Mammary epithelial cell (primary cell): Measurements from ENCODE around the gene PRR4.

ENCODE experiments used
- EZH2 ChIP-seq: IDR thresholded peaks from 2 replicates; pipeline ENCODE4 v1.6.1; 2012; ENCODE audit warnings: low read length, inconsistent platforms, borderline replicate concordance
- TF ChIP-seq, protein P1 (sequence below), 2 donors: IDR thresholded peaks in 1 of 2; conservative IDR thresholded peaks in 1 of 2; 2 replicates each; pipeline ENCODE4 v1.5.1; 2011 to 2012; ENCODE audit warnings: inconsistent platforms in 2 of 2, low read length in 2 of 2, mild to moderate bottlenecking in 2 of 2, control low read depth in 1 of 2, low read depth in 1 of 2; ENCODE audit not compliant: insufficient read depth in 1 of 2; ENCODE audit errors: extremely low read depth in 1 of 2

GRCh38 chr12:10873378-10873777, 24.1 kb upstream of the PRR4 start:
- TF ChIP-seq, protein P1, sequence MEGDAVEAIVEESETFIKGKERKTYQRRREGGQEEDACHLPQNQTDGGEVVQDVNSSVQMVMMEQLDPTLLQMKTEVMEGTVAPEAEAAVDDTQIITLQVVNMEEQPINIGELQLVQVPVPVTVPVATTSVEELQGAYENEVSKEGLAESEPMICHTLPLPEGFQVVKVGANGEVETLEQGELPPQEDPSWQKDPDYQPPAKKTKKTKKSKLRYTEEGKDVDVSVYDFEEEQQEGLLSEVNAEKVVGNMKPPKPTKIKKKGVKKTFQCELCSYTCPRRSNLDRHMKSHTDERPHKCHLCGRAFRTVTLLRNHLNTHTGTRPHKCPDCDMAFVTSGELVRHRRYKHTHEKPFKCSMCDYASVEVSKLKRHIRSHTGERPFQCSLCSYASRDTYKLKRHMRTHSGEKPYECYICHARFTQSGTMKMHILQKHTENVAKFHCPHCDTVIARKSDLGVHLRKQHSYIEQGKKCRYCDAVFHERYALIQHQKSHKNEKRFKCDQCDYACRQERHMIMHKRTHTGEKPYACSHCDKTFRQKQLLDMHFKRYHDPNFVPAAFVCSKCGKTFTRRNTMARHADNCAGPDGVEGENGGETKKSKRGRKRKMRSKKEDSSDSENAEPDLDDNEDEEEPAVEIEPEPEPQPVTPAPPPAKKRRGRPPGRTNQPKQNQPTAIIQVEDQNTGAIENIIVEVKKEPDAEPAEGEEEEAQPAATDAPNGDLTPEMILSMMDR (conservative IDR thresholded peaks at IDR 0.05 in 1 of 2, IDR thresholded peaks at IDR 0.05 in 1 of 2; ENCODE audit: extremely low read depth in 1 of 2, insufficient read depth in 1 of 2, low read depth in 1 of 2, low read length in 2 of 2) = no peak
- TF ChIP-seq EZH2 = no peak
